IMR-90 (cell line): Measurements from ENCODE around the gene ELF5. TPM values are rescaled to one million over a fixed set of nuclear protein-coding genes. Genes with fewer than 3 reads are reported as not detected.

ENCODE experiments used
- ATAC-seq: fragments of 200-7000 bp; cut with Tn5 transposase; 2 replicates; pipeline ENCODE4 v1.9.1; 2020; ENCODE audit warnings: low read depth, mild to moderate bottlenecking, moderate library complexity
- BruUV-seq: library from RNA; stranded (reverse); fragments of 400-500 nt; replicated peaks from 2 replicates; lab custom pipeline; 2021; lab: Mats Ljungman, UMichigan
- CTCF ChIA-PET: fragments of 300-600 bp; formaldehyde crosslinking; extraction: SDS; loops from one replicate; lab custom pipeline; 2021; ENCODE audit warnings: antibody characterized with exemption; lab: Yijun Ruan, JAX
- POLR2A ChIA-PET: fragments of 300-600 bp; sonication (Branson Sonifier 250); formaldehyde crosslinking; loops from one replicate; lab custom pipeline; 2022; ENCODE audit warnings: antibody characterized with exemption; ENCODE audit not compliant: unreplicated experiment; lab: Charles Lee
- DNase-seq: peaks from one replicate; pipeline ENCODE4 v3.0.0; 2013
- H2AFZ ChIP-seq: replicated peaks from 2 replicates; pipeline ENCODE3; 2013; ENCODE audit warnings: low read length, mild to moderate bottlenecking; ENCODE audit not compliant: poor library complexity
- H2AK5ac ChIP-seq: 2 replicates; pipeline ENCODE4 v1.6.1; 2013; ENCODE audit warnings: low read depth, low read length, inconsistent platforms
- H2AK9ac ChIP-seq: replicated peaks from 2 replicates; pipeline ENCODE3; 2013; ENCODE audit warnings: mild to moderate bottlenecking, low read depth, low read length, moderate library complexity; ENCODE audit not compliant: poor library complexity
- H2BK120ac ChIP-seq: 2 replicates; pipeline ENCODE4 v1.6.1; 2013; ENCODE audit warnings: low read depth, low read length, inconsistent platforms
- H2BK15ac ChIP-seq: 3 replicates; pipeline ENCODE4 v1.6.1; 2013; ENCODE audit warnings: low read depth, low read length, inconsistent platforms
- H2BK20ac ChIP-seq: 2 replicates; pipeline ENCODE4 v1.6.1; 2013; ENCODE audit warnings: low read depth, mild to moderate bottlenecking, inconsistent platforms, low read length, moderate library complexity
- H2BK5ac ChIP-seq: 2 replicates; pipeline ENCODE4 v1.6.1; 2013; ENCODE audit warnings: mild to moderate bottlenecking, low read depth, low read length, inconsistent platforms; ENCODE audit not compliant: poor library complexity, severe bottlenecking
- H3K14ac ChIP-seq: replicated peaks from 2 replicates; pipeline ENCODE4 v1.6.1; 2013; ENCODE audit warnings: low read depth, low read length, inconsistent platforms
- H3K18ac ChIP-seq: 2 replicates; pipeline ENCODE4 v1.6.1; 2013; ENCODE audit warnings: low read depth, low read length, control low read depth
- H3K23ac ChIP-seq: 2 replicates; pipeline ENCODE4 v1.6.1; 2013; ENCODE audit warnings: low read depth, low read length, inconsistent platforms
- H3K27ac ChIP-seq: 2 replicates; pipeline ENCODE4 v1.5.1; 2013; ENCODE audit warnings: mild to moderate bottlenecking, control low read depth, low read length; ENCODE audit not compliant: insufficient read depth
- H3K27me3 ChIP-seq: 2 replicates; pipeline ENCODE4 v1.6.1; 2013; ENCODE audit warnings: low read length; ENCODE audit not compliant: control insufficient read depth, insufficient read depth
- H3K36me3 ChIP-seq: 2 replicates; pipeline ENCODE4 v1.6.1; 2013; ENCODE audit warnings: low read length, mixed read lengths; ENCODE audit not compliant: control insufficient read depth, insufficient read depth
- H3K4ac ChIP-seq: 2 replicates; pipeline ENCODE4 v1.6.1; 2013; ENCODE audit warnings: low read depth, low read length, inconsistent platforms
- H3K4me1 ChIP-seq: 2 replicates; pipeline ENCODE4 v1.6.1; 2013; ENCODE audit warnings: low read length, mixed read lengths; ENCODE audit not compliant: control insufficient read depth, insufficient read depth
- H3K4me2 ChIP-seq: 2 replicates; pipeline ENCODE4 v1.6.1; 2013; ENCODE audit warnings: low read depth, mild to moderate bottlenecking, control low read depth, low read length, moderate library complexity
- H3K4me3 ChIP-seq: 2 replicates; pipeline ENCODE4 v1.5.1; 2013; ENCODE audit warnings: low read depth, mild to moderate bottlenecking, control low read depth, low read length, moderate library complexity; ENCODE audit not compliant: insufficient read depth
- H3K56ac ChIP-seq: 2 replicates; pipeline ENCODE4 v1.6.1; 2013; ENCODE audit warnings: low read length, inconsistent platforms; ENCODE audit not compliant: insufficient read depth; ENCODE audit errors: extremely low read depth
- H3K79me1 ChIP-seq, 2 experiments: 2 replicates each; pipeline ENCODE4 v1.6.1; 2013; ENCODE audit warnings: low read length in 2 of 2, inconsistent platforms in 1 of 2, low read depth in 1 of 2
- H3K9ac ChIP-seq: 2 replicates; pipeline ENCODE4 v1.6.1; 2013; ENCODE audit warnings: low read depth, low read length, control low read depth
- H3K9me1 ChIP-seq: 2 replicates; pipeline ENCODE4 v1.6.1; 2013; ENCODE audit warnings: low read length, inconsistent platforms; ENCODE audit not compliant: insufficient read depth
- H3K9me3 ChIP-seq: 2 replicates; pipeline ENCODE4 v1.6.1; 2013; ENCODE audit warnings: low read length; ENCODE audit not compliant: control insufficient read depth, insufficient read depth
- H4K20me1 ChIP-seq: 2 replicates; pipeline ENCODE4 v1.6.1; 2013; ENCODE audit warnings: low read length, inconsistent platforms; ENCODE audit not compliant: insufficient read depth
- H4K5ac ChIP-seq: 2 replicates; pipeline ENCODE4 v1.6.1; 2013; ENCODE audit warnings: mild to moderate bottlenecking, low read depth, low read length, control low read depth
- H4K8ac ChIP-seq, 2 experiments: 2 replicates each; pipeline ENCODE4 v1.6.1; 2013; ENCODE audit warnings: low read depth in 2 of 2, low read length in 2 of 2, control low read depth in 1 of 2, inconsistent platforms in 1 of 2
- H4K91ac ChIP-seq: 2 replicates; pipeline ENCODE4 v1.6.1; 2013; ENCODE audit warnings: low read depth, low read length, inconsistent platforms; ENCODE audit not compliant: insufficient read depth
- BHLHE40 ChIP-seq: fragments of 150-350 bp; IDR thresholded peaks from 2 replicates; pipeline ENCODE4 v1.6.1; 2016; ENCODE audit warnings: mild to moderate bottlenecking, low read depth, low read length
- CEBPB ChIP-seq: IDR thresholded peaks from 2 replicates; pipeline ENCODE4 v1.6.1; 2012; ENCODE audit warnings: low read depth, low read length, improper control_type of control experiment
- CHD1 ChIP-seq: IDR thresholded peaks from 2 replicates; pipeline ENCODE4 v1.6.1; 2012; ENCODE audit warnings: low read depth, low read length, improper control_type of control experiment
- FOS ChIP-seq: fragments of 150-350 bp; IDR thresholded peaks from 2 replicates; pipeline ENCODE4 v1.6.1; 2016; ENCODE audit warnings: low read depth, low read length
- MAZ ChIP-seq: IDR thresholded peaks from 2 replicates; pipeline ENCODE4 v1.6.1; 2012; ENCODE audit warnings: low read depth, mild to moderate bottlenecking, low read length, improper control_type of control experiment, moderate library complexity, borderline replicate concordance
- MXI1 ChIP-seq: IDR thresholded peaks from 2 replicates; pipeline ENCODE4 v1.6.1; 2012; ENCODE audit warnings: low read depth, mild to moderate bottlenecking, low read length, moderate library complexity, borderline replicate concordance
- NFE2L2 ChIP-seq: fragments of 150-350 bp; IDR thresholded peaks from 2 replicates; pipeline ENCODE4 v1.6.1; 2016; ENCODE audit warnings: low read depth, mild to moderate bottlenecking, low read length
- POLR2A ChIP-seq: IDR thresholded peaks from 2 replicates; pipeline ENCODE4 v1.6.1; 2012; ENCODE audit warnings: mild to moderate bottlenecking, low read depth, low read length
- RCOR1 ChIP-seq: IDR thresholded peaks from 2 replicates; pipeline ENCODE4 v1.6.1; 2012; ENCODE audit warnings: mild to moderate bottlenecking, low read length, improper control_type of control experiment; ENCODE audit not compliant: insufficient replicate concordance
- RFX5 ChIP-seq: IDR thresholded peaks from 2 replicates; pipeline ENCODE4 v1.8.0; 2012; ENCODE audit warnings: low read depth, mild to moderate bottlenecking, low read length, moderate library complexity
- WGBS, 2 experiments: methylation state at CpG; one replicate each; pipeline versions ENCODE4 v1.1.5 to v1.1.7; 2013; ENCODE audit warnings: missing lambda C conversion rate in 2 of 2; ENCODE audit not compliant: insufficient read length in 1 of 2; ENCODE audit errors: extremely low coverage in 2 of 2; 5-methylcytosine and 5-hydroxymethylcytosine counted together
- dilution Hi-C: fragments of 300-500 bp; cut with HindIII; formaldehyde crosslinking; loops from one replicate; pipeline ENCODE4 v1.14.3; 2018; ENCODE audit warnings: low sequenced_read_pairs; ENCODE audit not compliant: unreplicated experiment
- in situ Hi-C: fragments of 300-500 bp; cut with MboI; formaldehyde crosslinking; loops from 3 replicates; pipeline ENCODE4 v1.14.3; 2019; ENCODE audit warnings: low sequenced_read_pairs, inconsistent platforms, mixed read lengths
- intact Hi-C: fragments of 100-400 bp; cut with micrococcal nuclease; formaldehyde crosslinking; loops from 2 replicates; pipeline ENCODE4 v1.10.0; 2022
- polyA plus RNA-seq, 3 experiments: library from polyadenylated mRNA; depleted of rRNA; stranded (reverse); fragments of >200 nt; gene quantifications; 2 replicates each; pipeline ENCODE4 v1.2.3, GENCODE V29; 2012; ENCODE audit warnings: low replicate concordance in 1 of 3
- total RNA-seq: library from RNA; depleted of rRNA; stranded (reverse); fragments of >200 nt; gene quantifications from 2 replicates; pipeline ENCODE4 v1.2.3, GENCODE V29; 2012
- TF ChIP-seq, protein P1 (sequence below): conservative IDR thresholded peaks from 2 replicates; pipeline ENCODE4 v1.5.1; 2012; ENCODE audit warnings: mild to moderate bottlenecking, low read depth, low read length, improper control_type of control experiment
- TF ChIP-seq, protein P2 (sequence below): fragments of 150-350 bp; IDR thresholded peaks from 2 replicates; pipeline ENCODE4 v1.6.1; 2016; ENCODE audit warnings: low read depth, mild to moderate bottlenecking, low read length, moderate library complexity, borderline replicate concordance

ELF5 gene
- total and polyA plus RNA-seq, 2 of the 4 experiments (the other 2 are of a cell fraction), result not detected

DNA sequence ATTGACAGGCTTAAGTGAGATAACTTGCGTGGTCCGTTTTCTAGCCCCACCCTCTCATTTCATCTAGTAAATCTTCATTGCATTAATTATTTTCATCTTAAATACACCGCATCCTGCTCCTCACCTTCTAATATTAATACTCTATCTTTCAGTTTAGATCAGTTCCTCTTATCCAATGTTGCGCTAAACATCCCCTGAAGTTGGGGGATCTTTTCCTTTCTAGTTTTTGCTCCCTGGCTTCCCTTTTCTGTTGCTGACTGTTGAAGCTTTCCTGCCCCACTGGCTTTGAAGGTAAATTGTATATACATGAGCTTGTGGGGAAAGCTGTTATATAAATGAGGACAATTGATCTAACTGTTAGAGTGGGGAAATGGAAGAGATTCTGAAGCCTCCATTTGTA, 67.6 kb downstream of the ELF5 start:
- H2BK120ac ChIP-seq, result no peak overlapping the region
- no peaks in the 10 kb centered on the region for H3K27me3 ChIP-seq
- H3K4me1 ChIP-seq, result no peaks in the 10 kb centered on the region
- dilution Hi-C loops, result no loop called here
- no peak overlapping the region for H3K4ac ChIP-seq
- H3K23ac ChIP-seq, result no peak overlapping the region
- 100% methylated on average over 1 of the region's 4 CpGs; no CpG with 5 or more reads in 1 of the 2 experiments for WGBS, 2 experiments
- no peak overlapping the region for H2BK20ac ChIP-seq
- no peaks in the 10 kb centered on the region for H3K9me3 ChIP-seq
- no peak overlapping the region for H2BK15ac ChIP-seq
- H4K91ac ChIP-seq, result no peak overlapping the region
- no peak overlapping the region for H2AK9ac ChIP-seq
- H3K4me2 ChIP-seq, result no peak overlapping the region
- no peak overlapping the region for H2AK5ac ChIP-seq
- no peak overlapping the region for H3K27ac ChIP-seq
- peaks cover 13 to 64% of the 10 kb centered on the region in 2 experiments for H3K79me1 ChIP-seq
- ChIA-PET POLR2A (no interaction called here), CTCF (no interaction called here)
- DNase-seq (no peak), ATAC-seq (no peak)
- H2BK5ac ChIP-seq, result no peak overlapping the region
- H4K8ac ChIP-seq, result no peak overlapping the region
- intact Hi-C loops, result no loop called here
- H3K4me3 ChIP-seq, result no peak overlapping the region
- peaks cover 7% of the 10 kb centered on the region for H3K36me3 ChIP-seq
- no peak overlapping the region for H3K9ac ChIP-seq
- H3K14ac ChIP-seq, result no peak overlapping the region
- H4K5ac ChIP-seq, result no peak overlapping the region
- no peak overlapping the region for H2AFZ ChIP-seq
- TF ChIP-seq MXI1 (no peak), NFE2L2 (no peak), MAZ (no peak), FOS (no peak), CEBPB (no peak), RFX5 (no peak), POLR2A (no peak), RCOR1 (no peak), BHLHE40 (no peak), CHD1 (no peak)
- TF ChIP-seq, protein P1, sequence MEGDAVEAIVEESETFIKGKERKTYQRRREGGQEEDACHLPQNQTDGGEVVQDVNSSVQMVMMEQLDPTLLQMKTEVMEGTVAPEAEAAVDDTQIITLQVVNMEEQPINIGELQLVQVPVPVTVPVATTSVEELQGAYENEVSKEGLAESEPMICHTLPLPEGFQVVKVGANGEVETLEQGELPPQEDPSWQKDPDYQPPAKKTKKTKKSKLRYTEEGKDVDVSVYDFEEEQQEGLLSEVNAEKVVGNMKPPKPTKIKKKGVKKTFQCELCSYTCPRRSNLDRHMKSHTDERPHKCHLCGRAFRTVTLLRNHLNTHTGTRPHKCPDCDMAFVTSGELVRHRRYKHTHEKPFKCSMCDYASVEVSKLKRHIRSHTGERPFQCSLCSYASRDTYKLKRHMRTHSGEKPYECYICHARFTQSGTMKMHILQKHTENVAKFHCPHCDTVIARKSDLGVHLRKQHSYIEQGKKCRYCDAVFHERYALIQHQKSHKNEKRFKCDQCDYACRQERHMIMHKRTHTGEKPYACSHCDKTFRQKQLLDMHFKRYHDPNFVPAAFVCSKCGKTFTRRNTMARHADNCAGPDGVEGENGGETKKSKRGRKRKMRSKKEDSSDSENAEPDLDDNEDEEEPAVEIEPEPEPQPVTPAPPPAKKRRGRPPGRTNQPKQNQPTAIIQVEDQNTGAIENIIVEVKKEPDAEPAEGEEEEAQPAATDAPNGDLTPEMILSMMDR, result no peak
- TF ChIP-seq, protein P2, sequence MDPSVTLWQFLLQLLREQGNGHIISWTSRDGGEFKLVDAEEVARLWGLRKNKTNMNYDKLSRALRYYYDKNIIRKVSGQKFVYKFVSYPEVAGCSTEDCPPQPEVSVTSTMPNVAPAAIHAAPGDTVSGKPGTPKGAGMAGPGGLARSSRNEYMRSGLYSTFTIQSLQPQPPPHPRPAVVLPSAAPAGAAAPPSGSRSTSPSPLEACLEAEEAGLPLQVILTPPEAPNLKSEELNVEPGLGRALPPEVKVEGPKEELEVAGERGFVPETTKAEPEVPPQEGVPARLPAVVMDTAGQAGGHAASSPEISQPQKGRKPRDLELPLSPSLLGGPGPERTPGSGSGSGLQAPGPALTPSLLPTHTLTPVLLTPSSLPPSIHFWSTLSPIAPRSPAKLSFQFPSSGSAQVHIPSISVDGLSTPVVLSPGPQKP, result no peak
- no peak overlapping the region for H3K56ac ChIP-seq
- no peak overlapping the region for H3K18ac ChIP-seq
- no TSS peak for BruUV-seq
- in situ Hi-C loops, result no loop called here
- peaks cover 3% of the 10 kb centered on the region; the same call in 1 of the 2 replicates for H4K20me1 ChIP-seq
- peaks cover 12% of the 10 kb centered on the region; the same call in 1 of the 2 replicates for H3K9me1 ChIP-seq
